HG02678 (cell line): Measurements from ENCODE around the gene RASAL3.
"Not testable (repeated sequence)": the region's sequence is repeated elsewhere in the genome, so short reads cannot be mapped to it uniquely, and the experiment has no call there.

Experiments
- ATAC-seq: cut with Tn5 transposase; IDR thresholded peaks from one replicate; pipeline ENCODE4 v1.9.1; 2021; ENCODE audit warnings: mild to moderate bottlenecking, moderate library complexity; ENCODE audit not compliant: unreplicated experiment

RASAL3 gene

DNA sequence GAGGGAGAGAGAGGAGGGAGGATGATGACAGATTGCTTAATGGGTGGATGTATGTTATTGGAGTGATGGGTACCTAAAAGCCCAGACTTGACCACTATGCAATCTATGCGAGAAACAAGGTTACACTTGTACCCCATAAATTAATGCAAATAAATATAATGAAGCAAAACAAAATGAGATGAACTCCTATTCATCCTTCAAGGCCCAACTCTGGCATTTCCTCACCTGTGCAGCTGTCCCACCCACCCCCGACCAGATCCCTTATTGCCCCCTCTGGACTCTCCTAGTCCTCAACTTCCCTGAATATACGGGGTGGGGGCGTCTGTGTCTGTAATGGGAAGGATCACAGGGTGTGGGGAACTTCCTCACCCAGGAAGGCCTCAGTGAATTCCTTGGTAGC lies 10.8 kb upstream of the RASAL3 start:
- no peak for ATAC-seq

DNA sequence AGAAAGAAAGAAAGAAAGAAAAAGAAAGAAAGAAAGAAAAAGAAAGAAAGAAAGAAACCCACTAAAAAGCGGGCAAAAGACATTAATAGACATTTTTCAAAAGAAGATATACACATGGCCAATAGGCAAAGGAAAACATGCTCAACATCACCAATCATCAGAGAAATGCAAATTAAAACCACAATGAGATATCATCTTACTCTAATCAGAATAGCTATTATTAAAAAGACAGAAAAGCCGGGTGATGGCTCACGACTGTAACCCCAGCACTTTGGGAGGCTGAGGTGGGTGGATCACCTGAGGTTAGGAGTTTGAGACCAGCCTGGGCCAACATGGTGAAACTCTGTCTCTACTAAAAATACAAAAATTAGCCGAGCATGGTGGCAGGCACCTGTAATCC lies 9.5 kb upstream of the RASAL3 start:
- ATAC-seq: not testable (repeated sequence)

DNA sequence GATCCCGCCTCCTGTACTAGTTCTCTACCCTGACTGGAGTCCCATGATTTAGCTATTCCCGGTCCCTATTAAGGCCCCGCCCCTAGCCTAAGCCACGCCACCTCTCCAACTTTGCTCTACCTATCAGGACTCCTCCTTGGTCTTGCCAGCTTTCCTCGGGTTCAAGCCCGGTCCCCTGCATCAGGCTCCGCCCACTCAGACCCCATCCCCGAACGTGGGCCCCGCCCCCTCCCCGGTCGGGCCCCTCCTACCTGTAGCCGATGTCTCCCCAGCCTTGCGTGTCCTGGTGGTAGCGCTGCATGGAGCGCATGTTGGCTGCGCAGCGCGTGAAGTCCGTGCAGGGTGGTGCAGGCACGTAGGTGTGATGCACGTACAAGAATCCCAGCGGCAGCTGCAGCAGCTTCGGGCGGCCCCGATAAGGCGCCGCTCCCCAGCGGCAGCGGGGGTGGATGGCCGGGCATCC lies 7.3 kb upstream of the RASAL3 start:
- no peak for ATAC-seq

DNA sequence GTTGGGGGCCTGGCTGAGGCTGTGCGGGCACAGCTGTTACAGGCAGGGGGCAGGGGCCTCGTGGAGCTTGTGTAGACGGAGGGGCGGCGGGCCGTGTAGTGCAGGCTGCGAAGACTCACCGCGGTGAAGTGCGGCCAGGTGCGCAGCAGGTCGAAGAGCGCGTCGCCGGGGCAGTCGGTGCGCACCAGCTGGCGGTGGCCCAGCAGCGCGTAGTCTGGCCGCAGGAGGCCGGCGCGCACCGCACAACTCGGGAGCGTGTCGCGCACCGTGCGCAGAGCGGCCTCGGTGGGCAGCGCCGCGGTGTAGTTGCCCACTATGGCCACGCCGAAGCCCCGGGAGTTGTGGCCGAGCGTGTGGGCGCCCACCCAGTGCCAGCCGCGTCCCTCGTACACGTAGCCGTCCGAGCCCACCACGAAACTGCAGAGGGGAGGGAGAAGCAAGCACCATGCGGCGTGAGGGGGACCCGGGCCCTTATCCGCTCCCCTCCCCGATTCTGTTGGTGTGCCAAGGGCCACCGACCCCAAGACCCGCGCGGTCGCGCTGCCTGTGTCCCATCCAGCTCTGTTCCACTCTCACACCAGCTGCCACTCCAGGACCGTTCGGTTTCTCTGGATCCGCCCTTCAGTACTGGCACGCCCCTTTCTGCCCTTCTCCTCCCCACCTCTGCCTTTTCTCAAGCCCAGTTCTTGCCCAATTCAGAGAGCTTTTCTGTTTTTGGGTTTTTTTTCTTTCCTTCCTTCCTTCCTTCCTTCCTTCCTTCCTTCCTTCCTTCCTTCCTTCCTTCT lies 5.4 kb upstream of the RASAL3 start:
- ATAC-seq: no peak

DNA sequence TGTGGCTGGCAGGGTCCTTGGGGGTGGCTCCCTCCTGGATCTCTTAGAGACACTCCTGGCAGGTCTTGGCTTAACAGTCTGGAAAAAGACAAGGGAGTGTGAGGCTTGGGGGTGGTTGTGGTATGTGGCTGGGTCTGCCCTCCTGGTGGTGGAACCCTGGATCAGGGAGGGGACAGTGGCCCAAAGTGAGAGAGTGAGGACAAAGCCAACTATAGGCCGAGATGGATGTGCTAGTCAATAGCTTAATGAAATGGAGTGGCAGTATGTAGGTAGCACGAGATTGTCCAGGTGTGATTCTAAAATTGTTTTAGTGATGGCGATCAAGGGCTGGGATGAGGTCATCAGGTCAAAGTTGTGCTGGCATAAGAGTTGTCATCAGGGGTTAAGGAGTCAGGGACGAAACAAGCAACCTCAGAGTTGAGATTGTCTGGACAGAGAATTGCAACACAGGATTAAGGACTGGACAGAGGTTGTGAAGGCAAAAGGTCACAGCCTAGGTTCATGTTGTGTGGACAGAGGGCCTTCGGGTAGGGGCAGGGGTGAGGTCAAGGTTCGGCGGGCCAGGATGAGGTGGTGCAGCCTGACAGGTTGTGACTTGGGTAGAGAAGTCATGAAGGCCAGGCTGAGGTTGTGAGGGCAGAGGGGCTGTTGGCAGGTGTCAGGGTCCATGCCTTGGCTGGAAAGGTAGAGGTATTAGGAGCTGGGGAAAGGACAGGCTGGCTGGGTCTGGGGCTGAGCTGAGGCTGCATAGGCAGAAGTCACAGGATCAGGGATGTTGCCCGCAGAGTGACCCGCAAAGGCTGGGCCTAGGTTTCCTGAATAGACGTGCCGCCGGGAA lies 4.5 kb upstream of the RASAL3 start:
- no peak for ATAC-seq

DNA sequence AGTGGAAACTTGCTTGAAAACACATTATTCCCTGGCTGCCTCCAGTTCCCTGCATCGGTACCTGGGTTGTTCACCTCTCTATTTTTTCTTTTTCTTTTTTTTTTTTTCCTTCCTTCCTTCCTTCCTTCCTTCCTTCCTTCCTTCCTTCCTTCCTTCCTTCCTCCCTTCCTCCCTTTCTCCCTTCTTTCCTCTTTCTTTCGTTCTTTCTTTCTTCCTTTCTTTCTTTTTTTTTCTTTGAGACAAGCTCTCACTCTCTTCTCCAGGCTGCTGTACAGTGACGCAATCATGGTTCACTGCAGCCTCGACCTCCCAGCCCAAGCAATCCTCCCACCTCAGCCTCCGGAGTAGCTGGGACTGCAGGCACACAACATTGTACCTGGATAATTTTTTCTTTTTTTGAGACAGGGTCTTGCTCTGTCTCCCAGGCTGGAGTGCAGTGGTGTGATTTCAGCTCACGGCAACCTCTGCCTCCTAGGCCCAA lies 3.4 kb upstream of the RASAL3 start:
- no peak for ATAC-seq

DNA sequence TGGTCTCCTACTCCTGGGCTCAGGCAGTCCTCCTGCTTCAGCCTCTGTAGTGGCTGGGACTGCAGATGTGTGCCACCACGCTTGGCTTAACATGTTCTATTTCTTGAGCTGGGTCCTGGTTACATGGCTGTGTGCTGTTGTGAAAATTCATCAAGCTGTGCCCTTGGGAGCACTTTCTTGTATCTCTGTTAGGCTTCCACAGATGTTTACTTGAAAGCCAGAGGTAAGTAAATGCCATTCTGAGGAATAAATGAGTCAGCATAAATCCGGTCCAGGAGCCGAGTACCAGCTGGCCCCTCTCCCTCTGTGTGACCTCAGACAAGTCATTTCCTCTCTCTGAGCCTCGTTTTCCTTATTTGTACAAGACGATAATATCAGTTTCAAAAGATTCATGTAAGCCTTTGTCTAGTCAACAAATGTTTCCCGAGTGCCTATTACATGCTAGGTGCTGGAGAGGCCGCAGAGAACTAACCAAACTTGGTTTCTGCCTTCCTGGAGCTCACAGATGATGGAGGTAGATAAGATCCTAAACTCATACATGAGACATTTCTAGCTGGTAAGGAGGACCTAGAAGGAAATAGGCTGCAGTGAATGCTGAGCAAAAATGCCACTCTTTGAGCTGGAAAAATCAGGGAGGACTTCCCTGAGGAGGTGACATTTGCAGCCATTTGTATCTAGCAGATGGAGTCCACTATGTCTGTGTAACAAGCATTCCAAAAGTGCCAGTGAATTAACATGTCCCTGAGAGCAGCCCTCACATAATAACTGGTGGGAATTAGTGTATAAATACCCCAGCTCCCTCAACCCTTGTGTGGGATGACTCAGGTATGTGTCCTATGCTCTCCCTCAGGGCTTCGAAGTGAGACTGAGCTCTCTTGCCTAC lies 2.7 kb upstream of the RASAL3 start:
- ATAC-seq: peak; percentile 61

DNA sequence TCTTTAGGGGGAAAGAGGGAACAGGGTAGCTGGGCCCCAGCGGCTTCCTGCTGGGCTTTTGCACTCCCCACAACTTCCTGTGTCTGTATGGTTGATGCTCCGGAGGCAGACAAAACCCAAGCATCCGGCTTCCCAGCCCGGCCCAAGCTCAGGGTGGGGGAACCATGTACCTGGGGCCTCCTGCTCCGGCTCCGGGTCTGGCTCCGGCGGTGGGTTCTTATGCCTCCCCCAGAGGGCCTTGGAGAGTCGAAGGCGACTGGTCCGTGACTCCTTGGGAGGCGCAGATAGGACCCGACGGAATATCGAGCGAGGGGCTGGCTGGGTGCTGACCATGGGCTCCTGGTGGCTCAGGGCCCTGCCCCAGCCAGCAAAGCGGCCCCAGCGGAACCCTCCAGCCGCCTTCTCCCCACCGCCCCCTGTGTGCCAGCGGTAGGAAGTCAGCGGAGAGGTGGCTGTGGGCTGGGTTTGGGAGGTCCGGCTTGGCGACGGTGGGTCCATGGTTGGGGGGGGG lies 428 bp downstream of the RASAL3 start:
- peak; percentile 50 for ATAC-seq

DNA sequence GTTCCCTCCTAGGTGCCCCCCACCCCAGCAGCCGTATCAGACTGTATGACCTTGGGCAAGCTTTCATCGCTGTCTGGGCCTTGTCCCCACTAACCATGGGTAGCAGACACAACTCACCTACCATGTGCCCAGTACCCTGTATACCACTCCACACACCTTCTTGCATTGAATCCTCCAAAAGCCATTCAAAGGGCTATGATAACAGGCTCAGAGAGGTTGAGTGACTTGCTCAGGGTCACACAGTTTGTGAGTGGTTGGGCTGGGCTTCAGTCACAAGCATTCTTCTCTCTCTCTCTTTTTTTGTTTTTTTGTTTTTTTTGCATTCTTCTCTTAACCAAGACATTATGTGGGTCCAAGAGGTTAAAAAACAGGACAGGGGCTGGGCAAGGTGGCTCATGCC lies 2.6 kb downstream of the RASAL3 start:
- no peak for ATAC-seq

DNA sequence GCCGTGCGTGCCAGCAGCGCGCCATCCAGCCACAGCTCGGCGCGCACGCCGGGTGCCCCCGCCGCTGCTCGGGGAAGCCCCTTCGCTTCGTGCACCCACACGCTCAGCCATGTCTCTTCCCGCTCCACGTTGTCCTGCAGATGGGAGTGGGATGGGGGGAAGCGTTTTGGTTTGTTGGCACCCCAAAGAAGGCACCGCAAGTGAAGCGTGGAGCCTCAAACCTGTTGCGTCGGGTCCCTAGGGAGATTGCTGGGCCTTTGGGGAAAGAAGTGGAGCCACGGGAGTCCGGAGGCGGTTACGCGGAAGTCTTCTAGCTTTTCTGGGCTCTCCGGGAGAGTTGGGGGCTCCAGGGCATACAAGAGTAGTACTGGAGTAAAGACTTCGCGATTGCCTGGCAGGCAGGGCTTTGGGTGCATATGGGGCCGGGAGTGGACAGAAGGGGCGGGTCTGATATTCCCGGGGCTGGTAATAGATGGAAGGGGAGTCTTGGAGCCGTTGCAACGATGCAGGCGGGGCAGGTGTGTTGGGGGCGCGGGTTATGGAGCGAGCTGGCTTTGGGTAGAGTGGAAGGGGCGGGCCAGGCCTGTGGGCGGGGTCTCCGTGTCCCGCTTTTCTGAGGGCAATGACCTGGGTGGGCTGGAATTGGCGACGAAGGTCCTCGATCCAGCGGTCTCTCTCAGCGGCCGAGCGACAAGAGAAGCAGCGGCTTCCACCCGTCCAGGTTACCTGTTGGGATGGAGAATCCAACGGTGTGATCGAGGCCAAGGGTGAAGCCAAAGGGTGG lies 6.5 kb downstream of the RASAL3 start:
- ATAC-seq: no peak

DNA sequence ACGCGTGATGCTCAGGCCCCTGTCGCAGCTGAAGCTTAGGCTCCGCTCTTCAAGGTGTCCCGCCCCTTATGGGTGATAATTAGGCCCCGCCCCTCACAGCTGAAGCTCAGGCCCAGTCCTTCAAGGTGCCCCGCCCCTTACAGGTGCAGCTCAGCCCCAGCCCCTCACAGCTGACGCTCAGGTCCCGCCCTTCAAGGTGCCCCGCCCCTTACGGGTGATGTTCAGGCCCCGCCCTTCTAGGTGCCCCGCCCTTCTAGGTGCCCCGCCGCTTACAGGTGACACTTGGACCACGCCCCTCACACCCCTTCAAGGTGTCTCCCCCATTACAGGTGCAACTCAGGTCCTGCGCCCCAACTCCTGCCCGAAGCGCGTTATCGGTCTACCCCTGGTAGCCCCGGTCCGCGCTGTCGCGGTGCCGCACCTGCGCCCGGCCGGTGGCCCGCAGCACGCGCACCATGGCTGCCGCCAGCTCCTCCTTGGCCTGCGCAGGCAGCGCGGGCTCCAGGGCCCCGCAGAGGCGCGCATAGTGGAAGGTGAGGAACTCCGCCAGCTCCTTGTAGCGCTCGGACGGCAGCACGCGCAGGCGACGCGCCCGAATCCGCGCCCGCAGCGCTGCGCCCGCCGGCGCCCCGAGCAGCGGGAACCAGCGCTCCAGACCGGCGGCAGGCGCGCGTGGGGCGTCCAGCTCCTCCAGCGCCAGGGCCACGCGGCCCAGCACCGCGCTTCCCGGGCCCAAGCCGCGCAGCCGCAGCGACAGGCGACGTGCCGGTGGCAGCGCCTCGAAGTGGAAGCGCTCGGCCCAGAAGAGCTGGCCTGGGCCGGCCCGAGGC lies 7.3 kb downstream of the RASAL3 start:
- ATAC-seq: no peak

DNA sequence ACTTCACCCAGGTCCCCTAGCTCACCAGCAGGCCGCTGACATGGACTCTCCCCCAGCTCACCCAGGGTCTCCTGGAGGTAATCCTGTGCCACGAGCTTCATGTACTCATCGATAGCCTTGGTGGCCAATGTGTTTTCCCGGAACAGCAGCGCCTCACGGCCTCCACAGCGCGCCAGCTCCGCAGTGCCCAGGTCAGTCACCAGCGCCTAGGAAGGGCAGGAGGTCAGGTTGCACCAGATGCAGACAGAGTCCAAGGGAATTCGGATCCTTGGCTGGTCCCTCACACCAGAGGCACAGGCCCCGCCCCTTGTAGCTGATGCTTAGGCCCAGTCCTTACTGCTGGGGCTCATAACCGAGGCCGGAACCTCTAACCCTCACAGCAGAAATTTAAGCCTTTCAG lies 7.9 kb downstream of the RASAL3 start:
- no peak for ATAC-seq

DNA sequence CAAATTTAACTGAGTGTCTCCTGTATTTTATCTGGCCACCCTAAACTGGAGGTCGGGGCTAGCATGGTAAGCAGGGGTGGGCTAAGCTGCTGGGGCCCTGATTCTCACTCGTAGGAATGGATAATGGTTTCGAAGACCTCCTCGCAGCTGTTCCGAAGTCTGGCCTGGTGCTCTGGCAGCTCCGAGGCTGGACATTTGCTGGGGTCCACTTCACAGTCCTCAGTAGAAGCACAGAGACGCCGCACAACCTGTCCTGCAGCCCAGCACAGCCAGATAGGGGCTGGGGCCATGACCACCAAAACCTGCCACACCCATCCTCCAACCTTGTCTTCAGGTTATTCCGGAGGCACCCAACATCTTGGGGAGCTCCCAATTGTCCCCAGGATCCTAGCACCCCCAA lies 8.3 kb downstream of the RASAL3 start:
- ATAC-seq: no peak

DNA sequence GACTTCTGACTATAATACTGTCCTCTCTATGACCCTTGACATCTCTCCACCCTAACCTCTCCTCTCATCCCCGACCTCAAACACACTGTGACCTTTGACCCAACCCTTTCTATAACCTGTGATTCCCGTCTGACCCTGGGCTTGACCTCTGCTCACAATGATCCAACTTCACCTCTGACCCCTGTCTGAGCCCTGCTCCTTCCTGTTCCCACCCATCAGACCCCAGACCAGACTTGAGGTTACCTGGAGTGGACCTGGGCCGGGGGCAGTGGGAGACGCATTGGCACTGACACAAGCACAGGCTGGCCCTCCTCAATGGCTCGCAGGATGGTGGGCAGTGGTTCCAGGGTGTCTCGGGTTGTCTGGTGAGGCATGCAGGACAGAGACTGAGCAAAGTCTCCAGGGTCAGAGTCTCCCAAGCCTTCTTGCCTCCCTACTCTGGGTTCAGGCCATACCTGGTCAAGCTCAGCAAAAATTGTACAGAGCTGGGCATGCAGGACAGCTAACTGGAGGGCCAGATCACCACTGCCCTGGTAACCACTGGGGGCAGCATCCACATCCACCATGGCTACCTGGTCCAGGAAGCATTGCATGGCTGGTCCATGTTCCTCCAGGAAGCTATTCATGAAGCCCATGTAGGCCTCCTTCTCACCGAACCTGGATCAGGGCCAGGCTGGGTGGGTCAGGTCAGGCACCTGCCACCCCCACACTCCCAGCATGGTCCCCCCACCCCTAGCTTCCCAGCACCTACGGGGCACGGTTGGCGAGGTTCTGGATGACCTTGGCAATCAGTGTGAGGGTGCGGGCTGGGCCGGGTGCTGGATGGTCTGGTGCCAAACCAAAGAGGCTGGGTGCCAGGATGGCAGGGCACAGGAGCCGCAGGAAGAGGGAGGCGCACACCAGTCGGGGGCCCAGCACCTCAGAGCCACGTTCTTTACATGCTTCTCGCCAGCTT lies 10.2 kb downstream of the RASAL3 start:
- ATAC-seq: no peak

DNA sequence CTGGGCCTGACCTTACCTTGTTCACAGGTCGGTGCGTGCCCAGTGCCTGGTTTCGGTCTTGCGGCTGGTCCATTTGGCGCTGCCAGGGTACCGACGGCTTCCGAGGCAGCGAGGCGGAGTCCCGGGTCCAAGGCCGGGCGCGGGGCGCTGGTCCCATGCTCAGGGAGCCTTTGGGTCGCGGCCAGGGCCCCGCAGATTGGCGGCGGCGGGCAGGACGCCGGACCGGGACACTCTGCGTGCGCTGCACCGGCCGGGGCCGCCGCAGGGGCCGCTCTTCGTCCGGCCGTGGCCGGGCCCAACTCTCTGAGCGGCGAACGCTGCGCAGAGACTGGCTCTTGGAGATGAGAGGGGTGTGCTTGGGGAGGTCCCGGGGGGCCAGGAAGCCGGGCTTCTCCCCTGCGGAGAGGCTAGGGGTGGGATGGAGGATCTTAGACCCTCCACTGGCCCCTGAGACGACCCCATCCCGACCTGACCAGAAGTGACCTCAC lies 11.2 kb downstream of the RASAL3 start:
- no peak for ATAC-seq

DNA sequence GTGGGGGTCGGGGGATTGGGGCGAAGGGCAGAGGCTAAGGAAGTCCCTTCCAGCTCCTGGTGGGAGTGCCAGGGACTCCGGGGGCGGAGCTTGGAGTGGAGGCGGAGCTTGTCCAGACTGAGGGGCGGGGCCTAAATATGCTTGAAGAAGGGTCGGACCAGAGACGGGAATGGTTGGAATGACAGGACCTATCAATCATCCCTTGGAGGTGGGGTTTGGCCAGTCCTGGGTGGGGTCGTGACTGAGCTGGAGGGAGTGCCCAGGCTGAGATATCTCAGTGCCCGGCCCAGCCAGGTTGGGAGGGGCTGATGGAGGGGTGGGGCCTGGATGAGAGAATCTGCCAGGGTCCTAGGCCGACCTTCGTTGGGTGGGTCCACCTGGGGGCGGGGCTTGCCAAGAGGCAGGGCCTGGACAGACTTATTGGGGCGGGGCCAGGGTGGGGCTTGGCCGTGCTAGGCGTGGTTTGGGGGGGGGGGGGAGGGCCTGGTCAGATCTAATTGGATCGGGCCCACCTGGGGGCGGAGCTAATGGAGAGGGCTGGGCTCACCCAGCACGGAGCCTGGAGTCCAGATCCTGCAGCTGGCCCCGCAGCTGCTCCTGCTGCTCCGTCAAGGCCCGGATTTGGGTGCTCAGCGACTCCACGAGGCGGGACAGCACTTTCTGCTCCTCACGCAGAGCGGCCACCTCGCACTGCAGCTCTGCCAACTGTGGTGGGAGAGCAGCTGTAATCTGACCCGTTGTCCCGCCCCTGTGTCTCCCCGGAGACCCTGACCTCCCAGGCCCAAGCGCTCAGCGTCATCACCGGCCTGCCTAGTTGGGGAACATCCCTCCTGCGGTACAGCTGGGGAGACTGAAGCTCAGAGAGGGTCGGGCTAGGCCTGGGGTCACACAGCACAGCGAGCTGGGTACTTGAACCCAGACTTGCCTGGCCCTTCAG lies 12.0 kb downstream of the RASAL3 start:
- no peak for ATAC-seq

DNA sequence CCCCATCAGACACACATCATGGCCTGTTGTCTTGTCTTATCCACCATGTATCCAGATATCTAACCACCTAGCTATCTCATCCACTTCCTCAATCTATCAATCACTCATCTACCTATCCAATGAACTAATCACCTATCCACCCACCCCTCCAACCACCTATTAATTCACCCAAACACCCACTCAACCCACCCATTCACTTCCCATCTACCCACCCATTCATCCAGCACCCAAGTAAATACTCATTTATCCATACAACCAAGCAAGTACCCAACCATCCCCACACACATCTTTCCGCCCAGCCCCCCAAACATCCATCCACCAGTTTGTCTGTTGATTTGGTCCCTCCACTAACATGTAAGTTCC lies 13.8 kb downstream of the RASAL3 start:
- no peak for ATAC-seq
